Measurements from ENCODE around the gene SERTAD2.
A peak's percentile ranks its signal among the peaks of the same experiment; 100 is the strongest.

Gene SERTAD2

DNA sequence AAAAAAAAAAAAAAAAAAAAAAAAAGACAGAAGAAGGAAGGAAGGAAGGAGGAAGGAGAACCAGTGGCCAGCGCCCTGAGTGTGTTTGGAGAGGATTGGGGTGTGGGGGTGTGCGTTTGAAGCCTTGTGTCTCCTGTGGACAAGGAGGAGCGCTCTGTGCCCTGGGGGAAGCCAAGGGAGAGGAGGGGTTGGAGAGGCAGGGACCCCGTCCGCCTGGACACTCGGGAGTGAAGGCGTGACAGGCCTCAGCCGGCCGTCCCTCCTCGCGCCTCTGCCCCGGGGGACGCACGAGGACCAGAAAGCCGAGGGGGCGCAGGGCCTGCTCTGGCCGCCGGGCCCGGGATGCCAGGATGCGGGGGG lies 44.9 kb downstream of the SERTAD2 start:
- TF ChIP-seq CTCF (IDR thresholded peaks at IDR 0.05; ENCODE audit: insufficient read depth, low read length, missing control alignments): no peak
- DNase-seq (ENCODE audit: low read depth, low spot score): no peak
- POLR2A ChIA-PET: no interaction called here
- no peak overlapping the region for H3K4me3 ChIP-seq (ENCODE audit: low read depth, low read length)
- CTCF ChIA-PET: interaction anchor here (0.8 to 4.4 kb wide), 7 partner anchors 9 to 258 kb away, joined by 3 to 29 read pairs (median 3); no protein-coding TSS in a partner anchor

GRCh38 chr2:64607381-64608304 lies 46.1 kb downstream of the SERTAD2 start:
- CTCF ChIA-PET: interaction anchor here (0.8 to 4.4 kb wide), 10 partner anchors 7 to 277 kb away, joined by 3 to 29 read pairs (median 6); no protein-coding TSS in a partner anchor

DNA sequence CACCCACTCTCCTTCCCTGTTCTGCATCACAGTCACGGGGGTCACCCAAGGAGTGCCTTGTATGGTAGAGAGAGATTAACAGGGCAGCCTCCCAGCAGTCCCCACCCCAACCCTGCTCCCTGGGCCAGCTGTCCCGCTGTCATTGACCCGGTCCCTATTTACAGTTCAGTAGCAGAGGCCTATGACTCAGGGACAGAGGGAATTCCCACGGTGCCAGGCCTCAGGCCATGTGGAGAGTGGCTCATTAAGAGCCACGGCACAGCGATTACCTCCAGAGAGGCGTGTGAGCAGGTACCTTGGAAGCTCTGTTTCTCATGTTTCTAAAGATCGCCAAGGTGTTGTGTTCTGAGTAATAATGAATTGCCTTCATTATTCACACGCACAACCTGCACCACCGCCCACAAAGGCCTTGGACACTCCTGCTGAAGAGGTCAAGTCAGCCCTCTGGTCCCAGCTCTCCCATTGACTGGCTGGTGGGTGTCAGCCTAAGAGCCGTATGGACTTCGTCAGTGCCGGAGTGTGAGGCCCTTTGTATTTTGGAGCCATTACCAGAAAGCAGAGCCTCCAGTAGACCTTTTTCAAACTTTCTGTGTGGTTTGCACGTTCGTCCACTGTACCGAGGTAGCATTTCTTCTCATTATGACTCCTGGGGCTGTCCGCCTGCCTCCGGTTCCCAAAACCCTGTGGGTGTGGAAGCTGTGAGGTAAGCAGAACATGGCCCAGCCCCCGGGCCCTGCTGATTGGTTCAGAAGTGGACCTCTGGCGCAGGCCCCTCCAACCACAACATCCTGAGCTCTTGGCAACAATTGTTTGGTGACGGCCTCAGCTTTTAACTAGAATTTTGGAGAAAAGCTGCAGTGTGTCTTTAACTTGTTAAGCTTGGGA lies 47.0 kb downstream of the SERTAD2 start:
- DNase-seq (ENCODE audit: low read depth, low spot score): no peak
- ChIA-PET CTCF (interaction anchor here (0.8 to 4.4 kb wide), 7 partner anchors 10 to 276 kb away, joined by 3 to 29 read pairs (median 7); no protein-coding TSS in a partner anchor), POLR2A (no interaction called here)
- no peak overlapping the region for H3K4me3 ChIP-seq (ENCODE audit: low read depth, low read length)
- no peak for TF ChIP-seq CTCF (IDR thresholded peaks at IDR 0.05; ENCODE audit: insufficient read depth, low read length, missing control alignments)

More at GRCh38 chr2:64607381-64608304, 46.1 kb downstream of the SERTAD2 start:
- no peak for TF ChIP-seq CTCF (IDR thresholded peaks at IDR 0.05; ENCODE audit: insufficient read depth, low read length, missing control alignments)
- no peak for DNase-seq (ENCODE audit: low read depth, low spot score)
- POLR2A ChIA-PET: no interaction called here
- H3K4me3 ChIP-seq (ENCODE audit: low read depth, low read length): no peak overlapping the region

DNA sequence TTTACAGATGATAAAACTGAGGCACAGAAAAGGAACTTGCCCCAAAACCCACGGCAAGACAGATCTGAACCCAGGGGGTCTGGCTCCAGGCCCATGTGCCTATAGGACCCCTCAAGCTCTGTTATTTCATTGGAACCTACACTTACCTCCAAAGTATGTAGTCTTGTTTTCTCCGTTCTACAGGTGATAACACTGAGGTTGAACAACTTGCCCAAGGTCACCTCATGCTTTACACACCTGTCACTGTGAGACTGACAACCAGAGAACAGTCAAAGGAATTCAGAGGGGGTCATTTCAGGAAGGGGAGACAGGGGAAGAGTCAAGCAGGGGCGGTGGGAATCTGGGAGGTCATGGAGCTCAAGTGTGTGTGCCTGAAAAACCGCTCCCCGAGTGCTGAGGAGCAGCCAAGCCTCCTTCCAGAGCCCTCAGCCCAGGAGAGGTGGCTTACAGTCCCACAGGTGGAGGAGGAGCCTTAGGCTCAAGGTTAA lies 47.7 kb downstream of the SERTAD2 start:
- ChIA-PET CTCF (interaction anchor here (0.7 to 4.4 kb wide), 8 partner anchors 8 to 270 kb away, joined by 3 to 29 read pairs (median 6); no protein-coding TSS in a partner anchor), POLR2A (no interaction called here)
- TF ChIP-seq CTCF (IDR thresholded peaks at IDR 0.05; ENCODE audit: insufficient read depth, low read length, missing control alignments): no peak
- no peak for DNase-seq (ENCODE audit: low read depth, low spot score)
- no peak overlapping the region for H3K4me3 ChIP-seq (ENCODE audit: low read depth, low read length)

GRCh38 chr2:64605026-64605471 lies 48.7 kb downstream of the SERTAD2 start:
- ChIA-PET POLR2A (no interaction called here), CTCF (interaction anchor here (0.7 to 3.5 kb wide), 8 partner anchors 9 to 283 kb away, joined by 3 to 16 read pairs (median 4); no protein-coding TSS in a partner anchor)
- no peak for TF ChIP-seq CTCF (IDR thresholded peaks at IDR 0.05; ENCODE audit: insufficient read depth, low read length, missing control alignments)
- no peak overlapping the region for H3K4me3 ChIP-seq (ENCODE audit: low read depth, low read length)
- peak; percentile 63 for DNase-seq (ENCODE audit: low read depth, low spot score)
